ENCODE data around the gene SEC22C.
"Not testable (repeated sequence)": the region's sequence is repeated elsewhere in the genome, so short reads cannot be mapped to it uniquely, and the experiment has no call there.

The SEC22C gene

DNA sequence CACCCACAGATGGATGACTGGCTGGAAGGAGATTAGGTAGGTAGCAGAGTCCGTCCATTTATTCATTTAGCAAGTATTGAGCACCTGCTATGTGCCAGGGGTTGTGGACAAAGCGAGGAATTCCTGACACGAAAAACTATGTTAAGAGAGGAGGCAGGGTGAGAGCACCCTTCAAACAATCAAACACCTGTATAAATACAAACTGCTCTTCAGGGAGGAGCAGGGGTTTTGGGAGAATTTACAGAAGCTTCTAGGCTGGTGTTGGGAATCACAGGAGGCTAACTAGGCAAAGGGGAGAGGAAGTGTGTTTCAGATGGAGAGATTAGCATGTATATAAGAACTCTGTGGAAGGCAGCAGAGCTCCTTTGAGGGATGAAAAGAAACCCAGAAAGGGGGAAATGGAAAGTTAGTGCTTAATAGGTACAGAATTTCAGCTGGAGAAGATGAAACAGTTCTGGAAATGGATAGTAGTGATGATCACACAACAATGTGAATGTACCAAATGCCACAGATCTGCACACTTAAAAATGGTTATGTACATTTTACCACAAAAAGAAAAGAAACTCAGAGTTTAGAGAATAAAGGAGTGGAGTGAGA lies 805 bp upstream of the SEC22C start:
- no peak for DNase-seq

DNA sequence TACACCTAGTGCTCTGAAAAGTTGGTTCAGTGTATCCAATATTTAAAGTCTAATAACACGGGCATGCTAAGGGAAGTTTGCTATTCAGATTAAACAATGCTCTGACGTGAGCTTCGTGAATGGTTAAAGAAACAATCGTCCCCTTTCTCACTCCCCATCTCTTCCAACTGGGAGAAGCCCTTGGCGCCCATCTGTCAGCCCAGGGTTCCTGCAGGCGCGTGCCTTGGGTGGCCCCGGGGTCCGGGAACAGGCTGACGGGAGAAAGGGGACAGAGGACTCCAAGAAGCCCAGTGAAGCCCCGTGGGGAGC lies 413 bp downstream of the SEC22C start:
- DNase-seq: peak in 4 of 56 donors; percentile 46 to 52 (median 51)

DNA sequence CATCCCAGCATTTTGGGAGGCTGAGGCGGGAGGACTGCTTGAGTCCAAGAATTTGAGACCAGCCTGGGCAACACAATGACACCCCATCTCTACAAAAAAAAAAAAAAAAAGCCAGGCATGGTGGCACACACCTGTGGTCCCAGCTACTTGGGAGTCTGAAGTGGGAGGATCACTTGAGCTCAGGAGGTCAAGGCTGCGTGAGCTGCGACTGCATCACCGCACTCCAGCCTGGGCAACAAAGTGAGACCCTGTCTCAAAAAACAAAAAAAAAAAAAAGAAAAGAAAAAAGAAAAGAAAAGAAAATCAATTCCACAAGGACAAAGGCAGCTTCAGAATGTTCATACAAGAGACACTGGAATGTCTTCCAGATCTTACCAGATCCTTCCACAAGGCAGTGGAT lies 2.4 kb downstream of the SEC22C start:
- DNase-seq: not testable (repeated sequence)

DNA sequence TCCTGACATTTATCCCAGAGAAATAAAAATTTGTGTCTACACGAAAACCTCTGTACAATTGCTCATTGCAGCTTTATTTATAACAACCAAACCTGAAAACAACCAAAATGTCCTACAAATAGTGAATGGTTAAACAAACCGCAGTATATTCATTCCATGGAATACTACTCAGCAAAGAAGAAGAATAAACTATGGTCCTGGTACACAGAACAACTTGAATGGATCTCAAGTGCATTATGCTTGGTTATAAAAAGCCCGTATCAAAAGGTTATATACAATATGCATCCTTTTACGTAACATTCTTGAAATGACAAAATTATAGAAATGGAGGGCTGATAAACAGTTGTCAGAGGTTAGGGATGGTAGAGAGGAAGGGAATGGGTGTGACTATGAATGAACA lies 3.7 kb downstream of the SEC22C start:
- DNase-seq: no peak

DNA sequence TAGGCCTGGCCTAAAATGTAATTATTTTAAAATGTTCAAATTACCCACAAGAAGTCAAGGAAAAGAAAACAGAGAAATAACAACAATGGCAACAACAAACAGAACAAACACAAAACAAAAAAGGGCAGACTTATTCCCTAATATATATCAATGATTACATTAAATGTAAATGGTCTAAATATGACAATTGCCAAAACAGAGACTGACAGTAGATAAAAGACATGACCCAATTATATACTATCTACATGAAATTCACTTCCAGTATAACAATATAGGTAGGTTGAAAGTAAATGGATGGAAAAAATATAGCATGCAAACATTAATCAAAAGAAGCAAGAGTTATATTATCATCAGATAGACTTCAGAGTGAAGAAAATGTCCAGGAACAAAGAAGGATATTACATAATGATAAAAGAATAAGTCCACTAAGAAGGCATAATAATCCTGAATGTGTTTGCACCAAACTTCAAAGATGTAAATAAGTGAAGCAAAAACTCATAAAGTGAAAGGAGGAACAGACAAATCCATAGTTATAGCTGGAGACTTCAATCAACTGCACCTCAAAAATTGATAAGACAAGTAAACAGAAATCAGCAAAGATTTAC lies 6.5 kb downstream of the SEC22C start:
- DNase-seq: no peak

DNA sequence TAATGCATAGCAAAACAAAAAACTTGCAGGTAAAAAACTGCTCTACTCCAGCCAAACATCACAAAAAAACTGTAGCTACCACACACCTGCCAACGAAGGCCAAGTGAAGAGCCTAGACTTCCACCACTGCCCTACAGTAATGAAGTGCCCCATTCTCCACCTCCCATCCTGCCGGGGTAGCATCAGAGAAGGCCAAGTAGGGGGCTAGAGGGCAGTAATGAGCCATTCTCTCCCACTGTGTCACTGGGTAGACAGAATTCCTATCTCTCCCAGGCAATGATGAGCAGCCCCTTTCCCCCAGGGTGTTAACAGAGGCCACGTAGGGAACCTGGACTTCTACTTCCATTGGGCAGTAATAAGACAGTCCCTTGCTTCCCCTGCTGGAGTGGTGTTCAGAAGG lies 9.5 kb downstream of the SEC22C start:
- peak in 25 of 56 donors; percentile 3 to 41 (median 17) for DNase-seq

DNA sequence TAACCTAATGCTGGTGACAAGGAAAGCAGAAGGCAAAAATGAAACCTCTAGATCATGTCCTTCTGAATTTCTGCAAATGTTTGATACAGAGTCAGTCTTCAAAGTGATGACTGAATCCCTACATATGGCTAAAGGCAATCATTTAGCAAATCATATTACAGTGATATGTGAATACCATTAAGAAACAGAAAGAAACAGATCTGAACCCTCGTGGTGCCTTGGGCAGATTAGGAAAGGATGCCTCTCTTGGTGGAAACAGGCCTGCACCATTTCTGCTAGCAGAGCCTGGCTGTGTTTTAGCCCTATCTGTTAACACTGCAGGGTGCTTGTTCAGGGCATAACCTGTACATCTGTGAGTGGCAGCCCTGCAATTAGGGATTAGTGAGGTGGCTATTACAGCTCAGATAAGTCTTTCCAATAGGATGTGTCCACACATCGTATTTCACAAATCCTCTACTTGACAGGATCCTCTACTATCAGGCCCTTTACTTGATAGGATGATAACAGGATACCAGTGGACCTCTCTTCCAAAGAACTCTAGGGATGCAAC lies 12.1 kb downstream of the SEC22C start:
- DNase-seq: no peak

DNA sequence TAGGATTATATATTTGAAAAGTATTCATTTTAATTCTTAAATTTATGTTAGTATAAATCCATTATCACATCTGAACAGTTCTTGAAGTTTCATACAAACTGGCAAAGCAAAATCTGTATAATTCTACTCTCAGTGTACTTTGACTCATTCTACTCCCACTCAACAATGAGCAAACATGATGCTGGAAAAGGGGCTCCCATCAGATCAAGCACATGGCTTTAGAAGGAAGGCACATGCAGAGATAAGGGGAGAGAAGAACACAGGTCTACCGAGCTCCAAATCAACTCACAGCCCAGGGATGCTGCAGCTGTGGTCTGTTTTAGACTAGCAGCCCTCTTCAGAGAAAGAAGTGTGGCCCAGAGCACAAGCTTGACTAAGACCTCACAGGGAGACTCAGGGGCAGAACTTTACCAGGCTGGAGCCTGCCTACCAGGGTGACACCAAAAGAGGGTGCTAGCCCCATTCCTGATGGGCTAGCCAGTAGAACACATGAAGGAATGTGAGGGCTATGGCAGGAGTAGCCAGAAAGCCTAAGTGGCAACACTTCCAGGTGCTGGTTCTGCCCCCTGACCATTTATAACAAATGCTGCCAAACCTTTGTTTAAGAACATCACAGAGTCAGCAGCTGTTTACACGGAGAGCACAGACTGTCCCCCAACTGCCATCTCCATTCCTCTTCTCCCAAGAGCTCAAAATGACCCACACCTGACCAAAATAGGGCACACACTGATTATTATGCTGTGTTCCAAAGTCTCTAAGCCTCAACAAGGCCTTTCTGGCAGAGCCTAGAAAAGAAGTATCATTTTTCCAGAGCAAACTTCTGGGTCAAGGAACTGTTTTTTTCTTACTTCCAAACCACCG lies 19.5 kb downstream of the SEC22C start:
- peak in 4 of 56 donors; percentile 16 to 32 (median 17) for DNase-seq

DNA sequence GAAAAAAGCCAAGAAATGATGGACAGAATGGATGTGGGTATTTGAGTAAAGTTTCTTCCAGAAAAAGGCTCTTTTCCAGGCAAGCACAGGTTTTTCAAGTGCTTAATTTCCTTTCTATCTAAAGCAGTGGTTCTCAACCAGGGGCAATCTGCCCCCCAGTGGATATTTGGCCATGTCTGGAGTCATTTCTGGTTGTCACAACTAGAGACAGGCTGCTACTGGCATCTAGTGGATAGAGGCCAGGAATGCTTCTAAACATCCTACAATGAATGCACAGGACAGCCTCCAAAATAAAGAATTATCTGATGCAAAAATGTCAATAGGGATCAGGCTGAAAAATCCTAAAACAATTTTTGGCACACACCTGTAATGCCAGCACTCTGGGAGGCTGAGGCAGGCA lies 23.9 kb downstream of the SEC22C start:
- DNase-seq: no peak

DNA sequence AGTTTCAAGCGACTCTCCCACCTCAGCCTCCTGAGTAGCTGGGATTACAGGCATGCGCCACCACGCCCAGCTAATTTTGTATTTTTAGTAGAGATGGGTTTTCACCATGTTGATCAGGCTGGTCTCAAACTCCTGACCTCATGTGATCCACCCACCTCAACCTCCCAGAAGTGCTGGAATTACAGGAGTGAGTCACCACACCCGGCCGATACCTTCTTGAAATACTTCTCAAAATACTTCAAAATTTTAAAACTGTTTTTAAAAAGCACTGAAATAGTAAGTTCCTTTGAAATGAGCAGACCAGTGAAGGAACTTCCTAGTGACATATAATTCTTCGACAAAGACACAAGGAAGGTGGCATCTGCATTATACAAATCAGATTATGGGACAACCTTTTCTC lies 24.9 kb downstream of the SEC22C start:
- DNase-seq: peak in 3 of 56 donors; percentile 21 to 32 (median 32)

DNA sequence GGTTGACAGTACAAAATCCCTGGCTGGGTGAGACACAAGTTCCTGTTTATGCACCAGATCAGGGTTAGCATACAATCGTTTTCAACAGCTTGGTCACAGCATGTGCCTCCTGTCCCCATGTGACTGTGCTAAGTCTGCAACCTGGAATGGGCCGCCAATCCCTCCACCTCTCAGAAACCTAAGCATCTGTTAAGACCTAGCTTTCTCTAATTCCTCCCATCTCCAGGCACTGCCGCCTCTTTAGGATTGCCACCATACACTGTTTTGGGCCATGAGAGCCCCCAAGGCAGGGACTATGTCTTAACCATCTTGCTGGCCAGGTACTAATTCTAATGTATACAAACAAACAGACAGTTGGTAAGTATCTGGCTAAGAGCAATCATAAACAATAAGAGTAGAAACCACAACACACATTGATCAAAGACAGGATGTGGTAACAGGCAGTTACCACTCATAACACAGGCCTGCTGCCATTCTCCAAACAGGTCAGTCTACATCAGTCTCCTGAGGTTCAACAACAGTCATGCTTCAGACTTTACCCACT lies 25.6 kb downstream of the SEC22C start:
- no peak for DNase-seq

DNA sequence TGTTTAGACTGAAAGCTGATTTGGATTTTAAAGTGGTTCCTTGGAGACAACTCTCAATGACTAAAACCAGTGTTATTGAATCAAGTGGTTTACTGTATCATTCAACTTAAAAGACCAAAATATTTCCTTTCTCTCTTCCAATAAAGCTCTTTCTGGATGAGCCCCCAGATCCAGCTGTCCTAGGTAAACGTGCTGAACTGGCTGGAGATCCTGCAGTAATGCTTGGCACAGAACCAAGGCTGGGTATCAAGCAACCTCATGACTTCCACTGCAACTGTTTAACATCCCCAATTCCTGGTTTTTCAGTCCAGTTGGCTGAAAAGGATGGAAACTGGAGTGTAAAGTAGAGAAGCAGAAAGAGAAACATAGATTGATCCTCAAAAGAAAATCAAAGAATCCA lies 28.9 kb downstream of the SEC22C start:
- no peak for DNase-seq

DNA sequence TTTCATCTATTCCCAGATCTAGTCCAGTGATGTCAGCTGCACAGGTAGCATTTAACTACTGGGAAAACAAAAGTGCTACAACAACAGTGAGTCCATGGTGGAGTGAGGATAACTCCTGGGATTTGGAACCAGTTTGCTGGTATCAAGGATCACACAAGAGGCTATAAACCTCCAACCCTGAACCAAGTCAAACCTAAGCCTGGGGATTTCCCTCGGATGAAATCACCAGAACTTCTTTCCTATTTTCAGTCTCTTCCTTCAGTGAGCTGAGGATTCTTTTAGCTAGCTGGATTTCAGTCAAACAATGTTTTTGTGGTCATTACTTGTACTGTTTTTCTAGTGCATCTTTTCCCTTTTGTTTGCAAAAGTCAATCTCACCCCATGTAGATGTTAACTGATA lies 31.5 kb downstream of the SEC22C start:
- no peak for DNase-seq

DNA sequence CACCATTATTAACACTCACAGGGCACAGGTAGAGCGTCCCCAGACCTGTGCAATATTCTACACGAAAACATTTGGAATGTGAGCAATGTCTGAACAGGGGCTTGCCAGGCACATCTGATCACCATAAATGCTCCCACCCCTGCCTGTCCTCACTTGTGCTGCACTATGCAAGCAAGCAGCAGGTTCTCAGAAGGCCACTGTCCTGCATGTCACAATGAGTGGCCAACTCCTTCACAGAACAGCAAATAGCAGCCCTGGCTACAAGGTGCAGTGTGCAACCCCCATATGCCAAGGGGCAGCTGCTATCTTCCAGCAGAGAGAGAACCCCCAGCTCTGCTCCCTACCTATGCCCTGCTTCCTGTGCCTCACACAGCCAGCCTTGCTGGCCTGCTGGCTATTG lies 32.6 kb downstream of the SEC22C start:
- DNase-seq: no peak

DNA sequence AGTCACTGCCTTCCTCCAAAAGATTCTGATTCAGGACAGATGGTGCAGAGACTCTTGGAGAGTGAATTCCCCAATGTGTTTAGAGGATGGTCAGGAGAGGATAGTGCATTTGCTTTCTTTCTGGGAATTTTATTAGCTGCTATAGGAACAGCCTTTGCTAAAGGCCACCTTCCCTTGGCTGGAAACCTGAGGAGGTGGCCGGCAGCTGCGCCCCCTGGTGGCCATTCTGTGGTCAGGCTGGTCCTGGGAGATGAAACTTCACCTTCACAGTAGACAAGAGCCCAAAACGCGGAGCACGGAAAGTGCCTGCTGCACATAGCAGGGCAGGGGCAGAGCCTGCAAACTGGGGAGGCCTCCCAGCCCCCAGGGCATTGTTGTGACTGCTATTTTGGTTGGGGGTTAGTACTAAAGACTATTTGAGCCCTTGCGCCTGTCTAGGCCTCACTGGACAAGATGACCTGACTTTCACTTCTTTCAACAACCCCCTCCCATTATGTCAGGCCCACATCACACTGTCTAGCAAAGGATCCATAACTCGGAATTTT lies 34.3 kb downstream of the SEC22C start:
- peak in 43 of 56 donors; percentile 11 to 74 (median 35) for DNase-seq

DNA sequence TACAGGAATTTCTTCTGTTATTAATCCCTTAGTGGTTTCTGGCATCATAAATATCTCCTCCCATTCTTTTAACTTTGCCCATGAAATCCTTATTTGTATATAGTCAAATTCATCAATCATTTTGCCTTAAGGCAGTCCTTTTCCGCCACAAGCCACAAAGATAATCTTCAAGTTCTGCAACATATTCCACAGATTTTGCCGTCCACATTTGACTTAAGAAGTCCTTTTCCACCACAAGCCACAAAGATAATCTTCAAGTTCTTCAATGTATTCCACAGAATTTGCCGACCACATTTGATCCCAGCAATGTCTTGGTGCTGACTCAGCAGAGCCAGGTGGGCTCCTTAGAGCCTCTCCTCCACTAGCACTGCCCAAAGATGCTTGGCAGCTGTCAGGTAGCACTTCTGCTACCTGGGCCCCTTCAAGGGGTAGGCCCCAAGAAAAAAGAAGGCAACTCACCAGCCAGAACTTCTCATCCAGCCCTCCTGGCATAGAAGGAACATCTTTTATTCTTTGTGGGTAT lies 35.0 kb downstream of the SEC22C start:
- DNase-seq: no peak

DNA sequence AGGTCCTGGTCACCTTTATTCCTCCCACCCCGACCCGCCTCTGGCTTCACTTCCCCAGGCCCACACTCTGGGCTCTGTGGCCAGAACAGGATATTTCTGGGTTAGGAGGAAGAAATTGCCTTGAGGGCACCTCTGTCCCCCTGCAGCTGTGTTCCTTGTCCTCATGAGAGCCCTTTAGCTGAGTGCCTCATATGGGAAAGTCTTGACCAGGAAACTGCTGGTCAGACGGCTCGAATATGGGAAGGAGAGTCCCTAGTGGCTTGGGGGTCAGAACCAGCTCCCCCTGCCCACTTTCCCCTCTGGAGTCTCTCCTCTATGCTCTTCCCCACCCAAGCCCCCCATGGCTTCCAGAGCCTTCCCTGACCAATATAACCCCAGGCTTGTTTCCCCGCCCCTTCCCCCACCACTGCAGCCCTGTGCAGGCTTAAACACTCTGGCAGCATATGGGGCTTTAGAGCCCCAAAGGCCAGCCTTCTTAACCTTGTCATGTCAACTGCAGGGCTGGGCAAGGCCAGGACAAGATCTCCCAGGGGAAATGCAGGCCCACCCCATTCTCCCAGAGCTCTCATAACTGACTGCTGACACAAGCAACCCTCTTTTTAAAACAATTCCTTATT lies 36.4 kb downstream of the SEC22C start:
- DNase-seq: no peak

DNA sequence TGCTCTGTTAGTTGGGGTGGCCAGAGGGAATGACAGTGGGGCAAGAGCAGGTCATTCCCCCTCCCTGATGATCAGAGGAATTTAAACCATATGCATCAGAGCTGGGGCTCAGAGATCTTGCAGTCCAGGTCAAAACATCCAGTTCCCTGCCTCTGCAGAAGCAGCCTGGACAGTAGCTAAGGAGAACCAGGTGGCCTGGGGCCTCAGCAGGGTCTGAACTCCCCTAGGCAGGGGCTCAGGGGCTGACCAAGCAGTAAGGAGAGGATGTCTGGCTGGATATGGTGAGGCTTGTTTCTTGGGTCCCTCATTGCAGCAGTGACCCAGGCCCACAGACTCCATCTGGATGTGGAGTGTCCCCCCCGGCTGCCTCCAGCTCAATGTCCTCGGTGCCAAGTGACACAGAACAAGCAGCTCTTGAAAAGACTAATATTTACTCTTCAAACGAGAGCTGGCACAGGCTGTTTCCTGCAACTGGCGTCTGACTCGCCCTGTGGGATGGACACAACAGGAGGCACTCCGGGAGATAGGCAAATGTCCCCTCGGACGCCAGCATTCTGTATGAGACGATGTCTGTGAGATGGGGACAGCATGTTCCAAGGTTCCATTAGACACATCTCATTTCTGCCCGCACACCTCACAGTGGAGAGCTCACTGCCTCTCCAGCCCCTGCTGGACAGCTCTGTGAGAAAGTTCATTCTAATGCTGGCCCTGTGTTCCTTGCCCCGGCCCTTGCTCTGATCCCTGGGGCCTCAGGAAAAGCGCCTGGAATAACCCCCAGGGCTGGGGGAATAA lies 37.1 kb downstream of the SEC22C start:
- DNase-seq: peak in 3 of 56 donors; percentile 14 to 25 (median 22)

DNA sequence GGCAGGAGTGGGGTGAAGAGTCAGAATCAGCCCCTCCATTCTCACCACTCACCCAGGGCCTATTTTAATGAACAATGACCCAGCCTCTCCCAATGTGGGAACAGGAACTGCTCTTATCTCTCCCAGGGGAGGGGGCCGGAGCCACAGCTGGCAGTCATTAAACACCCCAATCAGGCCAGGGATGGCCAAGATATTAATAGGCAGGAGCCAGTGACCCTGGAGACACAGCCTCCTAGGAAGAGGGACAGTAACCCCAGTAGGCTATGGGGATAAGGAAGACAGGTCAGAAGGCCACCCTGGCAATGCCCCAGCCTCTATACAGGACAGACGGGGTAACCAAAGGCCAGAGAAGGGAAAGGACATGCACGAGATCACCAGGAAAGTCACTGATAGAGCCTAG lies 40.7 kb downstream of the SEC22C start:
- DNase-seq: no peak

All from nucleus accumbens (tissue), 56 donors.